NOMO-1 (cell line): ENCODE results near the gene SH2B2.
"Not testable (repeated sequence)": the region's sequence is repeated elsewhere in the genome, so short reads cannot be mapped to it uniquely, and the experiment has no call there.

Source experiments
- DNase-seq, 2 experiments: peaks; one replicate each; lab custom pipeline; 2025; ENCODE audit not compliant: unreplicated experiment in 2 of 2; lab: John Stamatoyannopoulos, UW

SH2B2 gene

GRCh38 chr7:102303669-102304422 is 17.2 kb downstream of the SH2B2 start:
- no peak for DNase-seq

GRCh38 chr7:102304668-102305067 is 18.0 kb downstream of the SH2B2 start:
- no peak for DNase-seq

GRCh38 chr7:102305414-102306268 is 19.0 kb downstream of the SH2B2 start:
- no peak for DNase-seq

- DNase-seq: peak; percentile 98 to 99
Observed at GRCh38 chr7:102306916-102307677, 20.4 kb downstream of the SH2B2 start.

- no peak for DNase-seq
Observed at GRCh38 chr7:102310414-102310815, 23.7 kb downstream of the SH2B2 start.

GRCh38 chr7:102312317-102312716 is 25.6 kb downstream of the SH2B2 start:
- no peak for DNase-seq

GRCh38 chr7:102313997-102314780 is 27.5 kb downstream of the SH2B2 start:
- DNase-seq: no peak

GRCh38 chr7:102317231-102318059 is 30.8 kb downstream of the SH2B2 start:
- no peak for DNase-seq

- no peak for DNase-seq
Observed at GRCh38 chr7:102318482-102318971, 31.9 kb downstream of the SH2B2 start.

- DNase-seq: no peak
Observed at GRCh38 chr7:102319671-102320070, 33.0 kb downstream of the SH2B2 start.

GRCh38 chr7:102320181-102320580 is 33.5 kb downstream of the SH2B2 start:
- no peak for DNase-seq

- DNase-seq: no peak
Observed at GRCh38 chr7:102320601-102321350, 34.1 kb downstream of the SH2B2 start.

- no peak for DNase-seq
Observed at GRCh38 chr7:102321351-102322201, 34.9 kb downstream of the SH2B2 start.

- DNase-seq: no peak
Observed at GRCh38 chr7:102322202-102322715, 35.6 kb downstream of the SH2B2 start.

GRCh38 chr7:102323914-102324195 is 37.2 kb downstream of the SH2B2 start:
- no peak for DNase-seq

GRCh38 chr7:102325106-102325505 is 38.4 kb downstream of the SH2B2 start:
- DNase-seq: not testable (repeated sequence)

GRCh38 chr7:102326157-102326889 is 39.7 kb downstream of the SH2B2 start:
- DNase-seq: no peak
